Astrocyte of the cerebellum (primary cell): ENCODE measurements around the gene MKRN2.

Experiments
- DNase-seq: peaks from one replicate; pipeline ENCODE4 v3.0.0-alpha.2; 2011; ENCODE audit warnings: low read depth
- H3K4me3 ChIP-seq: 2 replicates; pipeline ENCODE4 v1.5.1; 2011; ENCODE audit warnings: mild to moderate bottlenecking, low read depth, low read length, moderate library complexity
- in situ Hi-C: cut with HindIII; loops from 2 replicates; pipeline ENCODE4 v1.10.0; 2017; ENCODE audit warnings: low sequenced_read_pairs
- TF ChIP-seq, protein P1 (sequence below): IDR thresholded peaks from 2 replicates; pipeline ENCODE4 v1.5.1; 2012; ENCODE audit warnings: low read length, low read depth, moderate library complexity, mild to moderate bottlenecking; ENCODE audit errors: missing control alignments

Gene MKRN2

DNA sequence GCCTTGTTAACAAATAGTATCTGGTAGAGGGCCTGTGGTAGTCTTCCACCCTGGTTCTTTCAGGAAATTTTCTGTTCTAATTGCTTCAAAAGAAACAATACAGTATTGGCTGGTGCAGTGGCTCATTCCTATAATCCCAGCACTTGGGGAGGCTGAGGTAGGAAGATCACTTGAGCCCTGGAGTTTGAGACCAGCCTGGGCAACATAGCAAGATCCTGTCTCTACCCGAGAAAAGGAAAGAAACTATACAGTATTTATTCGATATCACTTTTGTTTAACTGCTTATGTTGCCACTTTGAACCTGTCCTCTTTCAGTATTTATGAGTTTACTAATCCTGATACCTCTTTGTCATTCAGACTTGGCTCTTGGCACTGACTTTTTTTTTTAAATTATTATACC is 4.5 kb downstream of the MKRN2 start:
- H3K4me3 ChIP-seq = no peak overlapping the region
- in situ Hi-C loops = no loop called here
- DNase-seq = no peak
- TF ChIP-seq, protein P1, sequence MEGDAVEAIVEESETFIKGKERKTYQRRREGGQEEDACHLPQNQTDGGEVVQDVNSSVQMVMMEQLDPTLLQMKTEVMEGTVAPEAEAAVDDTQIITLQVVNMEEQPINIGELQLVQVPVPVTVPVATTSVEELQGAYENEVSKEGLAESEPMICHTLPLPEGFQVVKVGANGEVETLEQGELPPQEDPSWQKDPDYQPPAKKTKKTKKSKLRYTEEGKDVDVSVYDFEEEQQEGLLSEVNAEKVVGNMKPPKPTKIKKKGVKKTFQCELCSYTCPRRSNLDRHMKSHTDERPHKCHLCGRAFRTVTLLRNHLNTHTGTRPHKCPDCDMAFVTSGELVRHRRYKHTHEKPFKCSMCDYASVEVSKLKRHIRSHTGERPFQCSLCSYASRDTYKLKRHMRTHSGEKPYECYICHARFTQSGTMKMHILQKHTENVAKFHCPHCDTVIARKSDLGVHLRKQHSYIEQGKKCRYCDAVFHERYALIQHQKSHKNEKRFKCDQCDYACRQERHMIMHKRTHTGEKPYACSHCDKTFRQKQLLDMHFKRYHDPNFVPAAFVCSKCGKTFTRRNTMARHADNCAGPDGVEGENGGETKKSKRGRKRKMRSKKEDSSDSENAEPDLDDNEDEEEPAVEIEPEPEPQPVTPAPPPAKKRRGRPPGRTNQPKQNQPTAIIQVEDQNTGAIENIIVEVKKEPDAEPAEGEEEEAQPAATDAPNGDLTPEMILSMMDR = no peak

DNA sequence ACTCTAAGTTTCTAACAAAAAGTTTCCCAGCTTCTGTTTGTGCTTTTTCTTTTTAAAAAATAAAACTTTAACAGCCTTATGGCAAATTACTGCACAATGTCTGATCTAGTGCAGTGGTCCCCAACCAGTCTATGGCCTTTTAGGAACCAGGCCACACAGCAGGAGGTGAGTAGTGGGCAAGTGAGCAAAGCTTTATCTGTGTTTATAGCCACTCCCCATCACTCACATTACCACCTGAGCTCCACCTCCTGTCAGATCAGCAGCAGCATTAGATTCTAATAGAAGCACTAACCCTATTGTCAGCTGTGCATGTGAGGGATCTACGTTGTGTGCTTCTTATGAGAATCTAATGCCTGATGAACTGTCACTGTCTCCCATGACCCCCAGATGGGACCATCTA is 5.6 kb downstream of the MKRN2 start:
- TF ChIP-seq, protein P1 = no peak
- in situ Hi-C loops = no loop called here
- no peak for DNase-seq
- H3K4me3 ChIP-seq = no peak overlapping the region

DNA sequence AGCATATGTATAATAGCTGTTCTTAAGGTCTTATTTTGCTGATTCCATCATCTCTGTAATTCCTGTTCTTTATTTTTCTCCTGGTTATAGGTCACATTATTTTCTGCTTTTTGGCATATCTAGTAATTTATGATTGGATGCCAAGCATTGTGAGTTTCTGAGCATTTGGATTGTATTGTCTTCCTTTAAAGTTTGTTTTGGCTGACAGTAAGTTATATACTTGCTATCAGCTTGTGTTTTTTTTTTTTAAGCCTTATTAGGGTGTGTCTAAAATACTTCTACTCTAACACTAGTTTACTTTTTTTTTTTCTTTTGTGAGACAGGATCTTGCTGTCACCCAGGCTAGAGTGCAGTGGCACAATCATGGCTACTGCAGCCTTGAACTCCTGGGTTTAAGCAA is 10.1 kb downstream of the MKRN2 start:
- no peak overlapping the region for H3K4me3 ChIP-seq
- in situ Hi-C loops = no loop called here
- TF ChIP-seq, protein P1 = no peak
- DNase-seq = no peak

DNA sequence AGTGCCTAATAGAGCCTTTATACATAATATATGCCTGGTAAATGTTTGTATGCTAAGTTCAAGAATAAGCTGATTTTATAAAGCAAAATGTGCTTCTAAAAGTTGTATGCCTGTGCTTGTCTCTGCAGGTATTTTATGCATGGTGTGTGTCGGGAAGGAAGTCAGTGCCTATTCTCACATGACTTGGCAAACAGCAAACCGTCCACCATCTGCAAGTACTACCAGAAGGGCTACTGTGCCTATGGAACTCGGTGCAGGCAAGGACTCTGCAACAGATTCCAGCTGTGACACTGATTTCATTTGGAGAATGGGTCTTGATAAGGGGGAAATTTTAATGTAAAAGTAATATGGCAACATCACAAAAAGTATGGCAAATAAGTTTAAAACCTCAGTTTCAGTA is 11.9 kb downstream of the MKRN2 start:
- no peak for DNase-seq
- TF ChIP-seq, protein P1 = no peak
- no peak overlapping the region for H3K4me3 ChIP-seq
- in situ Hi-C loops = no loop called here

DNA sequence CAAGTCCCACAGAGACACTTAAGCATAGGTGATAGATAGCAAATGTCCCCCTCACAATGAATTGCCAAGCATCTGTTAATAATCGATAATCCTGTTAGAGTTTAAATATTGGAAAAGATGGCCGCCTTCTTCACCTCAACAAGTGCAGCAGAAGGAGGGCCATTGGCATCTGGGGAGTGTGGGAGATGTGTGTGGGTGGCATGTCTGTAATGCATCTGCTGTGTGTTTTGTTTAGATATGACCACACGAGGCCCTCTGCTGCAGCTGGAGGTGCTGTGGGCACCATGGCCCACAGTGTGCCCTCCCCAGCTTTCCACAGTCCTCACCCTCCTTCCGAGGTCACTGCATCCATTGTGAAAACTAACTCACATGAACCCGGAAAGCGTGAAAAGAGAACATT is 12.9 kb downstream of the MKRN2 start:
- no peak overlapping the region for H3K4me3 ChIP-seq
- TF ChIP-seq, protein P1 = no peak
- no peak for DNase-seq
- in situ Hi-C loops = no loop called here

DNA sequence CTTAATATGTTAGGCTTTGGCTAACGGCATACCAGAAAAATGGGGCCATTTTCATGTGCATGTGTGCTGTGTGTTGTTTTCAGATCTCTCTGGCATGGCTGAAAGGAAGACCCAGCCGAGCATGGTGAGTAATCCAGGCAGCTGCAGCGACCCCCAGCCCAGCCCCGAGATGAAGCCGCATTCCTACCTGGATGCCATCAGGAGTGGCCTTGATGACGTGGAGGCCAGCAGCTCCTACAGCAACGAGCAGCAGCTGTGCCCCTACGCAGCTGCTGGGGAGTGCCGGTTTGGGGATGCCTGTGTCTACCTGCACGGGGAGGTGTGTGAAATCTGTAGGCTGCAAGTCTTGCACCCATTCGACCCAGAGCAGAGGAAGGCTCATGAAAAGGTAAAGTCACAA is 15.1 kb downstream of the MKRN2 start:
- no peak for DNase-seq
- TF ChIP-seq, protein P1 = no peak
- in situ Hi-C loops = no loop called here
- no peak overlapping the region for H3K4me3 ChIP-seq

DNA sequence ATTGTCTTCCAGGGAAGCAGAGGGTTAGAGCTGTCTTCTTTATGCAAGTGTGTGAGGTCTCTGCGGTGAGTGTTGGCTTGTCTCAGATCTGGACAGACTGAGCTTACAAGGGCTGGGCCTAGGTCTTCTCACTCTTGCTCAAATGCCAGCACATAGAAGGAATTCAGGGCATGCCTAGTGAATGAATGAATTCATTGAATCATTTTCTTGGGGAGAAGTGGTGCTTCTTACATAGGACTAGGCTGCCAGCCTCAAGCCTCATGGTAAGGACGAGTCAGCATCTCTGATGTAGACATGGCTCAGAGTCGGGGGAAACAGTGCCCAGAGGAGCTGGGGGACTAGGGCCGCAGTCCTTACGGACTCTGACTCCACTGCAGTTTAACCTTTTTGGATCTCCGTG is 17.2 kb downstream of the MKRN2 start:
- no peak overlapping the region for H3K4me3 ChIP-seq
- no peak for DNase-seq
- TF ChIP-seq, protein P1 = no peak
- in situ Hi-C loops = no loop called here
